ENCODE measurements around the gene MYBPC1. TPM values are rescaled to one million over a fixed set of nuclear protein-coding genes. Genes with fewer than 3 reads are reported as not detected.

The MYBPC1 gene
- total and polyA plus RNA-seq, 2 of the 4 experiments (the other 2 are of a cell fraction), result not detected

DNA sequence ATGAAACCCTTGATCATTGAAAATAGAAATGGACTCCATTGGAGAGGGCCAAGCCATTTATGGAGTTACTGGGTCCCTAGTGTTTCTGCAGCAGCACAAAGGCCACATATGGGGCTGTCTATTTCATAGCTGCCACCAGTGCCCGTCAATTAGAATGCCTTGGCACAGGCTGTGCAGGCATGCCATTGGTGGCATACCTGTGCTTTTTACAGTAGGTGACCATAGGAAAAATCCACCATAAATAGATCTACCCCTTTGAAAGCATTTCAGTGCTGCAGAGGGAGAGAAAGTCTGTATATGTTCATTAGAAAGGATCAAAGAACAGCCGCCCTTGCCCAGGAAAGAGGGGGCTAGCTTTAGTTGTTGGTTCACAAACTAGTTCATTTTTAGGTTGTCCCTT is 13.1 kb downstream of the MYBPC1 start:
- Histone ChIP-seq H3K36me3 (ENCODE audit: control insufficient read depth, insufficient read depth, low read length) (no peaks in the 10 kb centered on the region), H3K9me1 (ENCODE audit: insufficient read depth, low read length) (no peaks in the 10 kb centered on the region), H2BK5ac (ENCODE audit: low read depth, low read length, poor library complexity, severe bottlenecking) (no peak overlapping the region), H4K8ac (ENCODE audit: low read depth in 2 of 2, low read length in 2 of 2) (no peak overlapping the region), H2AFZ (replicated peaks; ENCODE audit: low read length, poor library complexity) (no peak overlapping the region), H2BK20ac (ENCODE audit: low read depth, low read length) (no peak overlapping the region), H2BK120ac (ENCODE audit: low read depth, low read length) (no peak overlapping the region), H3K27me3 (ENCODE audit: control insufficient read depth, insufficient read depth, low read length) (no peaks in the 10 kb centered on the region), H2BK15ac (ENCODE audit: low read depth, low read length) (no peak overlapping the region), H3K18ac (ENCODE audit: low read depth, low read length) (no peak overlapping the region), H2AK9ac (replicated peaks; ENCODE audit: low read depth, low read length, poor library complexity) (no peak overlapping the region), H3K4me1 (ENCODE audit: control insufficient read depth, insufficient read depth, low read length) (no peaks in the 10 kb centered on the region), H3K79me1 (ENCODE audit: low read depth in 1 of 2, low read length in 2 of 2) (no peaks in the 10 kb centered on the region), H3K23ac (ENCODE audit: low read depth, low read length) (no peak overlapping the region), H4K20me1 (ENCODE audit: insufficient read depth, low read length) (no peaks in the 10 kb centered on the region), H3K4me3 (ENCODE audit: insufficient read depth, low read depth, low read length) (no peak overlapping the region), H3K4me2 (ENCODE audit: low read depth, low read length) (no peak overlapping the region), H3K27ac (ENCODE audit: insufficient read depth, low read length) (no peak overlapping the region), H3K56ac (ENCODE audit: extremely low read depth, insufficient read depth, low read length) (no peak overlapping the region), H3K9ac (ENCODE audit: low read depth, low read length) (no peak overlapping the region), H2AK5ac (ENCODE audit: low read depth, low read length) (no peak overlapping the region), H4K91ac (ENCODE audit: insufficient read depth, low read depth, low read length) (no peak overlapping the region), H3K9me3 (ENCODE audit: control insufficient read depth, insufficient read depth, low read length) (no peaks in the 10 kb centered on the region), H4K5ac (ENCODE audit: low read depth, low read length) (no peak overlapping the region), H3K14ac (replicated peaks; ENCODE audit: low read depth, low read length) (no peak overlapping the region), H3K4ac (ENCODE audit: low read depth, low read length) (no peak overlapping the region)
- DNase-seq (no peak), ATAC-seq (ENCODE audit: low read depth) (no peak)
- TF ChIP-seq SMC3 (IDR thresholded peaks at IDR 0.05; ENCODE audit: low read depth, low read length) (no peak), FOS (IDR thresholded peaks at IDR 0.05; ENCODE audit: low read depth, low read length) (no peak), CEBPB (IDR thresholded peaks at IDR 0.05; ENCODE audit: low read depth, low read length) (no peak), NFE2L2 (IDR thresholded peaks at IDR 0.05; ENCODE audit: low read depth, low read length) (no peak), BHLHE40 (IDR thresholded peaks at IDR 0.05; ENCODE audit: low read depth, low read length) (no peak), MAZ (IDR thresholded peaks at IDR 0.05; ENCODE audit: borderline replicate concordance, low read depth, low read length) (no peak), CHD1 (IDR thresholded peaks at IDR 0.05; ENCODE audit: low read depth, low read length) (no peak), RFX5 (IDR thresholded peaks at IDR 0.05; ENCODE audit: low read depth, low read length) (no peak), MXI1 (IDR thresholded peaks at IDR 0.05; ENCODE audit: borderline replicate concordance, low read depth, low read length) (no peak), USF2 (IDR thresholded peaks at IDR 0.05; ENCODE audit: low read depth, low read length) (no peak)
- BruUV-seq (replicated peaks), result no TSS peak
- ChIA-PET POLR2A (ENCODE audit: unreplicated experiment) (no interaction called here), CTCF (no interaction called here)
- intact Hi-C loops (cut with micrococcal nuclease), result loop anchor here (1.0 kb wide), 1 partner anchor 45 kb away; no protein-coding TSS in a partner anchor
- dilution Hi-C loops (cut with HindIII; ENCODE audit: low sequenced_read_pairs, unreplicated experiment), result no loop called here
- WGBS, 2 experiments (ENCODE audit: extremely low coverage in 2 of 2, insufficient read length in 1 of 2), result 100% methylated on average over 1 of the region's 2 CpGs; no CpG with 5 or more reads in 1 of the 2 experiments
- in situ Hi-C loops (cut with MboI; ENCODE audit: low sequenced_read_pairs), result no loop called here

Measured in IMR-90 (cell line).